GM18861 (cell line): Measurements from ENCODE around the gene METTL15.
A peak's percentile ranks its signal among the peaks of the same experiment; 100 is the strongest.
"Not testable (repeated sequence)": the region's sequence is repeated elsewhere in the genome, so short reads cannot be mapped to it uniquely, and the experiment has no call there.

Experiments used
- ATAC-seq: cut with Tn5 transposase; IDR thresholded peaks from one replicate; pipeline ENCODE4 v1.9.1; 2021; ENCODE audit not compliant: unreplicated experiment

METTL15 gene

GRCh38 chr11:28284196-28284595 is 176.0 kb downstream of the METTL15 start:
- ATAC-seq, result no peak

GRCh38 chr11:28289444-28289843 is 181.3 kb downstream of the METTL15 start:
- no peak for ATAC-seq

GRCh38 chr11:28290995-28291394 is 182.8 kb downstream of the METTL15 start:
- ATAC-seq, result not testable (repeated sequence)

GRCh38 chr11:28296426-28296825 is 188.2 kb downstream of the METTL15 start:
- ATAC-seq, result peak; percentile 96

- ATAC-seq, result no peak
These were observed 190.0 kb downstream of the METTL15 start for GRCh38 chr11:28298209-28298608.

GRCh38 chr11:28303477-28304191 is 195.4 kb downstream of the METTL15 start:
- no peak for ATAC-seq

- ATAC-seq, result no peak
These were observed 207.3 kb downstream of the METTL15 start for GRCh38 chr11:28315440-28315839.

- no peak for ATAC-seq
These were observed 210.7 kb downstream of the METTL15 start for GRCh38 chr11:28318871-28319270.

GRCh38 chr11:28323621-28324020 is 215.4 kb downstream of the METTL15 start:
- no peak for ATAC-seq

GRCh38 chr11:28332393-28332792 is 224.2 kb downstream of the METTL15 start:
- ATAC-seq, result not testable (repeated sequence)

- no peak for ATAC-seq
These were observed 229.5 kb downstream of the METTL15 start for GRCh38 chr11:28337701-28338100.

- ATAC-seq, result no peak
These were observed 230.2 kb downstream of the METTL15 start for GRCh38 chr11:28338371-28338770.

- no peak for ATAC-seq
These were observed 231.3 kb downstream of the METTL15 start for GRCh38 chr11:28339488-28339887.

- no peak for ATAC-seq
These were observed 234.5 kb downstream of the METTL15 start for GRCh38 chr11:28342716-28343115.

GRCh38 chr11:28343304-28344233 is 235.4 kb downstream of the METTL15 start:
- ATAC-seq, result no peak

- no peak for ATAC-seq
These were observed 238.0 kb downstream of the METTL15 start for GRCh38 chr11:28346209-28346608.

- ATAC-seq, result no peak
These were observed 238.5 kb downstream of the METTL15 start for GRCh38 chr11:28346721-28347120.

GRCh38 chr11:28347371-28347770 is 239.2 kb downstream of the METTL15 start:
- no peak for ATAC-seq

- no peak for ATAC-seq
These were observed 242.0 kb downstream of the METTL15 start for GRCh38 chr11:28350216-28350615.

GRCh38 chr11:28353991-28354390 is 245.8 kb downstream of the METTL15 start:
- ATAC-seq, result no peak

- ATAC-seq, result no peak
These were observed 258.6 kb downstream of the METTL15 start for GRCh38 chr11:28366549-28367346.
